8988T (cell line): ENCODE results near the gene ECHDC3.
"Not testable (repeated sequence)": the region's sequence is repeated elsewhere in the genome, so short reads cannot be mapped to it uniquely, and the experiment has no call there.

Experiments
- DNase-seq: peaks from one replicate; pipeline ENCODE4 v3.0.0; 2011

Gene ECHDC3

GRCh38 chr10:11719496-11720259 lies 22.5 kb upstream of the ECHDC3 start:
- DNase-seq: no peak

- DNase-seq: no peak
Measured at GRCh38 chr10:11720260-11720741, 21.9 kb upstream of the ECHDC3 start.

- DNase-seq: no peak
Measured at GRCh38 chr10:11721806-11722205, 20.4 kb upstream of the ECHDC3 start.

GRCh38 chr10:11723359-11723758 lies 18.8 kb upstream of the ECHDC3 start:
- no peak for DNase-seq

GRCh38 chr10:11724938-11725776 lies 17.0 kb upstream of the ECHDC3 start:
- DNase-seq: no peak

GRCh38 chr10:11725912-11726311 lies 16.3 kb upstream of the ECHDC3 start:
- DNase-seq: no peak

GRCh38 chr10:11727563-11727962 lies 14.6 kb upstream of the ECHDC3 start:
- DNase-seq: no peak

- no peak for DNase-seq
Measured at GRCh38 chr10:11728353-11728752, 13.8 kb upstream of the ECHDC3 start.

- no peak for DNase-seq
Measured at GRCh38 chr10:11729790-11730315, 12.3 kb upstream of the ECHDC3 start.

- no peak for DNase-seq
Measured at GRCh38 chr10:11730779-11731178, 11.4 kb upstream of the ECHDC3 start.

GRCh38 chr10:11736767-11737166 lies 5.4 kb upstream of the ECHDC3 start:
- not testable (repeated sequence) for DNase-seq

GRCh38 chr10:11737258-11738032 lies 4.7 kb upstream of the ECHDC3 start:
- not testable (repeated sequence) for DNase-seq

GRCh38 chr10:11740907-11741306 lies 1.3 kb upstream of the ECHDC3 start:
- DNase-seq: no peak

GRCh38 chr10:11741608-11742007 lies 574 bp upstream of the ECHDC3 start:
- DNase-seq: no peak

GRCh38 chr10:11742779-11743298 lies 657 bp downstream of the ECHDC3 start:
- no peak for DNase-seq

GRCh38 chr10:11743461-11744338 lies 1.5 kb downstream of the ECHDC3 start:
- DNase-seq: no peak

GRCh38 chr10:11745045-11745444 lies 2.9 kb downstream of the ECHDC3 start:
- DNase-seq: no peak

- DNase-seq: no peak
Measured at GRCh38 chr10:11746883-11747539, 4.8 kb downstream of the ECHDC3 start.

- no peak for DNase-seq
Measured at GRCh38 chr10:11748866-11749265, 6.7 kb downstream of the ECHDC3 start.

- DNase-seq: no peak
Measured at GRCh38 chr10:11750420-11750819, 8.2 kb downstream of the ECHDC3 start.

- no peak for DNase-seq
Measured at GRCh38 chr10:11754173-11754572, 12.0 kb downstream of the ECHDC3 start.
